K562 (cell line): ENCODE data around the gene CYB561A3. TPM values are rescaled to one million over a fixed set of nuclear protein-coding genes. Genes with fewer than 3 reads are reported as not detected.

ENCODE experiments used
- BCOR ChIP-seq: fragments of 450-650 bp; IDR thresholded peaks from 2 replicates; pipeline ENCODE4 v1.6.1; 2016
- CCNT2 ChIP-seq: IDR thresholded peaks from 2 replicates; pipeline ENCODE4 v1.6.1; 2011; ENCODE audit warnings: borderline replicate concordance, low read depth, mild to moderate bottlenecking, moderate library complexity, mixed read lengths, low read length; ENCODE audit not compliant: insufficient read length; ENCODE audit errors: extremely low read depth
- ETV6 ChIP-seq, 3 experiments: fragments of 150-350 bp in 1 of 3; sonication (generic) in 1 of 3; formaldehyde crosslinking in 1 of 3; IDR thresholded peaks; 2 replicates each; pipeline versions ENCODE4 v1.6.1 to v1.8.0; 2014 to 2022; ENCODE audit warnings: borderline replicate concordance in 2 of 3, low read depth in 2 of 3, antibody characterized with exemption in 1 of 3, low read length in 1 of 3, mild to moderate bottlenecking in 1 of 3, missing genetic modification reagents in 1 of 3
- MXI1 ChIP-seq: IDR thresholded peaks from 2 replicates; pipeline ENCODE4 v1.6.1; 2011; ENCODE audit warnings: low read depth, mild to moderate bottlenecking, improper control_type of control experiment, low read length
- MYC ChIP-seq, 2 experiments: fragments of 250-450 bp in 1 of 2; sonication (Bioruptor Pico) in 1 of 2; IDR thresholded peaks; 2 replicates each; pipeline versions ENCODE4 v1.5.1 to v1.6.1; 2012 to 2021; ENCODE audit warnings: low read depth in 2 of 2, borderline replicate concordance in 1 of 2, improper control_type of control experiment in 1 of 2, low read length in 1 of 2, mild to moderate bottlenecking in 1 of 2, moderate library complexity in 1 of 2
- NFIX ChIP-seq: fragments of 250-450 bp; sonication (Bioruptor Pico); IDR thresholded peaks from 2 replicates; pipeline ENCODE4 v1.4.0; 2020; ENCODE audit warnings: low read depth, mild to moderate bottlenecking, moderate library complexity
- TFE3 ChIP-seq: fragments of 450-650 bp; formaldehyde crosslinking; IDR thresholded peaks from 2 replicates; pipeline ENCODE4 v1.4.0; 2020; ENCODE audit warnings: mild to moderate bottlenecking, mixed read lengths
- UBTF ChIP-seq, 2 experiments: IDR thresholded peaks; 2 replicates each; pipeline ENCODE4 v1.6.1; 2012; ENCODE audit warnings: improper control_type of control experiment in 2 of 2, low read depth in 2 of 2, low read length in 2 of 2, borderline replicate concordance in 1 of 2
- ZBED1 ChIP-seq: IDR thresholded peaks from 2 replicates; pipeline ENCODE4 v1.6.1; 2014
- ZBTB12 ChIP-seq: fragments of 250-450 bp; sonication (Bioruptor Pico); IDR thresholded peaks from 2 replicates; pipeline ENCODE4 v1.4.0; 2020
- polyA plus RNA-seq, 8 experiments: library from polyadenylated mRNA; depleted of rRNA in 4 of 8; stranded (reverse) in 5 of 8; unstranded in 3 of 8; fragments of >200 nt; fragmentation: Nextera tagmentation in 2 of 8; fragmentation: Illumina TruSeq in 1 of 8; extraction: Ambion mirVana in 2 of 8; extraction: Trizol in 1 of 8; gene quantifications; 2 replicates each; pipeline versions ENCODE4 v1.2.1 to v1.2.3, GENCODE V29; 2011 to 2014; ENCODE audit warnings: inconsistent platforms in 1 of 8, missing spikeins in 1 of 8
- total RNA-seq, 7 experiments: library from RNA; depleted of rRNA in 6 of 7; stranded (reverse); fragments of >200 nt in 6 of 7; fragmentation: Illumina TruSeq in 2 of 7; extraction: Trizol in 2 of 7; gene quantifications; 2 replicates each; pipeline versions ENCODE4 v1.2.1 to v1.2.3, GENCODE V29; 2011 to 2021; ENCODE audit warnings: low replicate concordance in 1 of 7
- TF ChIP-seq, protein P1 (sequence below): sonication (generic); formaldehyde crosslinking; IDR thresholded peaks from 2 replicates; pipeline ENCODE4 v1.8.0; 2023; ENCODE audit warnings: mild to moderate bottlenecking, missing genetic modification reagents
- TF ChIP-seq, protein P2 (sequence below): fragments of 450-650 bp; IDR thresholded peaks from 2 replicates; pipeline ENCODE4 v1.7.1; 2018; ENCODE audit warnings: mild to moderate bottlenecking, low read depth; ENCODE audit not compliant: partially characterized antibody

CYB561A3 gene
- total and polyA plus RNA-seq, 9 of the 15 experiments (the other 6 are each of a cell fraction or from before 2014, with no cell fraction given), result 29.2 to 78.9 (median 37.9) TPM

- TF ChIP-seq UBTF (IDR thresholded peaks at IDR 0.05; ENCODE audit: borderline replicate concordance in 1 of 2, low read depth in 2 of 2, low read length in 2 of 2), result 0 out of 4 replicates have a peak, but pooled peaks of 1 of the 2 experiments have one; percentile 10
- TF ChIP-seq, protein P1, sequence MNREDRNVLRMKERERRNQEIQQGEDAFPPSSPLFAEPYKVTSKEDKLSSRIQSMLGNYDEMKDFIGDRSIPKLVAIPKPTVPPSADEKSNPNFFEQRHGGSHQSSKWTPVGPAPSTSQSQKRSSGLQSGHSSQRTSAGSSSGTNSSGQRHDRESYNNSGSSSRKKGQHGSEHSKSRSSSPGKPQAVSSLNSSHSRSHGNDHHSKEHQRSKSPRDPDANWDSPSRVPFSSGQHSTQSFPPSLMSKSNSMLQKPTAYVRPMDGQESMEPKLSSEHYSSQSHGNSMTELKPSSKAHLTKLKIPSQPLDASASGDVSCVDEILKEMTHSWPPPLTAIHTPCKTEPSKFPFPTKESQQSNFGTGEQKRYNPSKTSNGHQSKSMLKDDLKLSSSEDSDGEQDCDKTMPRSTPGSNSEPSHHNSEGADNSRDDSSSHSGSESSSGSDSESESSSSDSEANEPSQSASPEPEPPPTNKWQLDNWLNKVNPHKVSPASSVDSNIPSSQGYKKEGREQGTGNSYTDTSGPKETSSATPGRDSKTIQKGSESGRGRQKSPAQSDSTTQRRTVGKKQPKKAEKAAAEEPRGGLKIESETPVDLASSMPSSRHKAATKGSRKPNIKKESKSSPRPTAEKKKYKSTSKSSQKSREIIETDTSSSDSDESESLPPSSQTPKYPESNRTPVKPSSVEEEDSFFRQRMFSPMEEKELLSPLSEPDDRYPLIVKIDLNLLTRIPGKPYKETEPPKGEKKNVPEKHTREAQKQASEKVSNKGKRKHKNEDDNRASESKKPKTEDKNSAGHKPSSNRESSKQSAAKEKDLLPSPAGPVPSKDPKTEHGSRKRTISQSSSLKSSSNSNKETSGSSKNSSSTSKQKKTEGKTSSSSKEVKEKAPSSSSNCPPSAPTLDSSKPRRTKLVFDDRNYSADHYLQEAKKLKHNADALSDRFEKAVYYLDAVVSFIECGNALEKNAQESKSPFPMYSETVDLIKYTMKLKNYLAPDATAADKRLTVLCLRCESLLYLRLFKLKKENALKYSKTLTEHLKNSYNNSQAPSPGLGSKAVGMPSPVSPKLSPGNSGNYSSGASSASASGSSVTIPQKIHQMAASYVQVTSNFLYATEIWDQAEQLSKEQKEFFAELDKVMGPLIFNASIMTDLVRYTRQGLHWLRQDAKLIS (CRISPR knock-in tag), result peak; percentile 91
- TF ChIP-seq ZBED1, result 0 out of 2 replicates have a peak, but pooled peaks have one; percentile 65
- TF ChIP-seq ZBTB12 (CRISPR knock-in tag), result peak; percentile 38; the same call in 1 of the 2 replicates
- no peak for TF ChIP-seq ETV6 (IDR thresholded peaks at IDR 0.05; ENCODE audit: borderline replicate concordance in 1 of 2, low read depth in 2 of 2, low read length in 1 of 2)
- 0 out of 2 replicates have a peak, but pooled peaks have one; percentile 43 for TF ChIP-seq ETV6 (CRISPR knock-in tag; IDR thresholded peaks at IDR 0.05; ENCODE audit: borderline replicate concordance)
- TF ChIP-seq MXI1, result peak; percentile 82; the same call in 1 of the 2 replicates
- no peak for TF ChIP-seq TFE3 (CRISPR knock-in tag)
- TF ChIP-seq, protein P2, sequence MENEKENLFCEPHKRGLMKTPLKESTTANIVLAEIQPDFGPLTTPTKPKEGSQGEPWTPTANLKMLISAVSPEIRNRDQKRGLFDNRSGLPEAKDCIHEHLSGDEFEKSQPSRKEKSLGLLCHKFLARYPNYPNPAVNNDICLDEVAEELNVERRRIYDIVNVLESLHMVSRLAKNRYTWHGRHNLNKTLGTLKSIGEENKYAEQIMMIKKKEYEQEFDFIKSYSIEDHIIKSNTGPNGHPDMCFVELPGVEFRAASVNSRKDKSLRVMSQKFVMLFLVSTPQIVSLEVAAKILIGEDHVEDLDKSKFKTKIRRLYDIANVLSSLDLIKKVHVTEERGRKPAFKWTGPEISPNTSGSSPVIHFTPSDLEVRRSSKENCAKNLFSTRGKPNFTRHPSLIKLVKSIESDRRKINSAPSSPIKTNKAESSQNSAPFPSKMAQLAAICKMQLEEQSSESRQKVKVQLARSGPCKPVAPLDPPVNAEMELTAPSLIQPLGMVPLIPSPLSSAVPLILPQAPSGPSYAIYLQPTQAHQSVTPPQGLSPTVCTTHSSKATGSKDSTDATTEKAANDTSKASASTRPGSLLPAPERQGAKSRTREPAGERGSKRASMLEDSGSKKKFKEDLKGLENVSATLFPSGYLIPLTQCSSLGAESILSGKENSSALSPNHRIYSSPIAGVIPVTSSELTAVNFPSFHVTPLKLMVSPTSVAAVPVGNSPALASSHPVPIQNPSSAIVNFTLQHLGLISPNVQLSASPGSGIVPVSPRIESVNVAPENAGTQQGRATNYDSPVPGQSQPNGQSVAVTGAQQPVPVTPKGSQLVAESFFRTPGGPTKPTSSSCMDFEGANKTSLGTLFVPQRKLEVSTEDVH, result peak; percentile 19
- TF ChIP-seq CCNT2, result peak; percentile 92
- no peak for TF ChIP-seq BCOR
- TF ChIP-seq MYC (IDR thresholded peaks at IDR 0.05; ENCODE audit: low read depth, low read length), result peak; percentile 92
- TF ChIP-seq MYC (CRISPR knock-in tag; IDR thresholded peaks at IDR 0.05; ENCODE audit: borderline replicate concordance, low read depth), result peak; percentile 29; the same call in 1 of the 2 replicates
- TF ChIP-seq NFIX (CRISPR knock-in tag), result no peak
Observed at GRCh38 chr11:61332797-61333549, 28.7 kb downstream of the CYB561A3 start, which contains the start of the genes DDB1 and TKFC (continued).
